Stimulated activated naive CD8-positive, alpha-beta T cell treated with anti-CD3 and anti-CD28 coated beads, Interleukin-15, Interleukin-2, amounts not matched to agents 100 ng/mL and 50 ng/mL, for 24 hours (primary cell): ENCODE results near the gene MAP4K2.

Experiments
- H3K27ac Mint-ChIP-seq: one replicate; pipeline ENCODE4 v1.8.0; 2021; ENCODE audit warnings: mild to moderate bottlenecking, mixed read lengths
- H3K27me3 Mint-ChIP-seq: one replicate; pipeline ENCODE4 v1.8.0; 2021; ENCODE audit warnings: mixed read lengths
- H3K36me3 Mint-ChIP-seq: one replicate; pipeline ENCODE4 v1.8.0; 2021; ENCODE audit warnings: low read depth, mixed read lengths
- H3K4me1 Mint-ChIP-seq: one replicate; pipeline ENCODE4 v1.8.0; 2021; ENCODE audit warnings: low read depth, mixed read lengths
- H3K4me3 Mint-ChIP-seq: one replicate; pipeline ENCODE4 v1.8.0; 2021; ENCODE audit warnings: mild to moderate bottlenecking, mixed read lengths
- H3K9me3 Mint-ChIP-seq: one replicate; pipeline ENCODE4 v1.8.0; 2021; ENCODE audit warnings: mixed read lengths

The MAP4K2 gene

DNA sequence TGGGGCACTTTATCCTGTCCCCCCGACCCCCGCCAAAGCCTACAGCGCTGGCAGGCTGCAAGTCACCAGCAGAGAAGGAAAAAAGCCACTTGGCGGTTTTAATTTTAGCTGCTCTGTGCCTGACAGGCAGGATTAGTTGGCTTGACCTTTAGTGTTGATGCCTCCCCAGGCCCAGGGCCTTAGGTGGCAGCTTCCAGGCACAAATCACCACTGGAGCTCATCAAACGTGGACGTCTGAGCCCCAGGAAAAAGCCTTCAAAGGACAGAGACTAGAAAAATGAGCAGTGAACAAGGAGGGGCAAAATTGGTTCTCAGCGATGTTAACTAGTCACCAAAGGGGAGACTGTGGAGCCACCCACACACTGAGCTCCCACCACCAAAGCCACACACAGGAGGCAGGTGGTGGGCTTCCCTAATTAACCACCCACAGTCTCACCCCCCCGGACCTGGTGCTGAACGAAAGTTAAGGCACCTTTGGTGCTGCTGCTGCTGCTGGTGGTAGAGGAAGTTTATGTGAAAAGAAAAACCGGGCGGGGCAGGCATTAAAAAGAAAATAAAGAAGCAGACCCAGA is 38.9 kb downstream of the MAP4K2 start:
- H3K36me3 Mint-ChIP-seq = peaks cover 62% of the 10 kb centered on the region
- H3K27ac Mint-ChIP-seq = peak overlapping the region; percentile 85
- no peaks in the 10 kb centered on the region for H3K9me3 Mint-ChIP-seq
- peaks cover 90% of the 10 kb centered on the region for H3K4me1 Mint-ChIP-seq
- H3K27me3 Mint-ChIP-seq = no peaks in the 10 kb centered on the region
- peak overlapping the region; percentile 71 for H3K4me3 Mint-ChIP-seq

DNA sequence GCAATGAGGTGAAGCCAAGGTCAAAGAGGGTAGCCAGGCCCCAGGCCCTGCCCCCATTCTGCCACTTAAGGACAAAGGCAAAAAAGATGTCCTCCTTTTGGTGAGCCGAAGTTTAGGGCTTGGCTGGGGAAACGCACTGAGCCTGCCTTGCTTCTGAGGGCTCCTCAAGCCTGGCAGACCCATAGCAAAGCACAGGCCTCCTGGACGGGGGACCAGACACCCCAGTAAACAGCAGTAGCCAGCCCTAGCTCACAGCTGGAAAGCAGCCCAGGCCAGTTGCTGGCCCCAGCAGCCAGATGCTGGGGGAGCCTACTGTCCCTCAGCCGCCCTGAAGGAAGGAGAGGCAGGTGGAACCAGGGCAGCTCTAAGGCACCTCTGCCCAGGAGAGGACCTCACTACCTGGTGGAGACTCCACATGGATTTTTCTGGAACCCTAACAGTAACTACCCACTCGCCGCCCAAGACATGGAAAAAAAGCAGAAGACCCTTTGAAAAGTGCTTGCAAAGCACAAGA is 39.4 kb downstream of the MAP4K2 start:
- Mint-ChIP-seq H3K4me3 (no peak overlapping the region), H3K36me3 (peaks cover 57% of the 10 kb centered on the region), H3K4me1 (peaks cover 85% of the 10 kb centered on the region), H3K27ac (peak overlapping the region; percentile 85), H3K9me3 (no peaks in the 10 kb centered on the region), H3K27me3 (no peaks in the 10 kb centered on the region)

DNA sequence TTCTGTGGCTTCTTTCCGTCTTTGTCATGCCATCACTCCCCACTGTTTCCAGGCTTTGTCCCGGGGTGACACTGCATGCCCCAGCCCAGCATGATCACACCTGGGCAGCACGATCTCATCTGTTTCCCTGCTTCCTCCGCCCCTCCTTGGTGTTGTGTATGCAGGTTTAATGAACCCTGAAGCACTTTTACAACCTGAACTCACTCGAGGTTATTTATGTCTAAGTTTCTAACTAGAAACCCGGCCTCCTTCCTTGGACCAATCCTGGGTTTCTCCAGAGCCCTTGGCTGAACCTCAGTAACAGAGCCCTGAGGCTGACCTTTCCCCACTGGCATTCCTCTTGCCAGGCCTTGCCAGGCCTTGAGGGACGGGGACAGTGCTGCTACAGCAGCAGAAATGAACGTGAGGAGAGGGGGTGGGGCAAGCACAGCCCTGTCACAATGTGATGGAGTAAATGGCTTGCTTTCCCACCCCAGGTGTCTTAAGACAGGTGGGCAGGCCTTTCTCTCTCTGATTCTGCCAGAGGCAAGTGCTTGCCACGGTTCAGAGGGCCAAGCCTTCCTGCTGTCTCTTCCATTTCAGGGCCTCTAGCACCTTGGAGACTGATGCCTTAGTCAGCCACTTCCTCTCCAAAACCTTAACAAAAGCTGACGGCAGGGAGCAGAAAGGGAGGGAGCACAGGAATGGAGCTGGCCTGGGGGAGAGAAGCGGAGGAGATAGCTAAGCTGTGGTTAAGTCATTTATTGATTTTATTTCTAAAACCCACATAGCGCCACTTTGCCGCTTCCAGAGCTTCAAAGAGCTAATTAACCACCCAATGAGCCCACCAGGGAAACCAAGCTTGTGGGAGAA is 40.1 kb downstream of the MAP4K2 start:
- Mint-ChIP-seq H3K36me3 (peaks cover 50% of the 10 kb centered on the region), H3K27me3 (no peaks in the 10 kb centered on the region), H3K27ac (peak overlapping the region; percentile 85), H3K9me3 (no peaks in the 10 kb centered on the region), H3K4me1 (peaks cover 78% of the 10 kb centered on the region), H3K4me3 (peak overlapping the region; percentile 1)

DNA sequence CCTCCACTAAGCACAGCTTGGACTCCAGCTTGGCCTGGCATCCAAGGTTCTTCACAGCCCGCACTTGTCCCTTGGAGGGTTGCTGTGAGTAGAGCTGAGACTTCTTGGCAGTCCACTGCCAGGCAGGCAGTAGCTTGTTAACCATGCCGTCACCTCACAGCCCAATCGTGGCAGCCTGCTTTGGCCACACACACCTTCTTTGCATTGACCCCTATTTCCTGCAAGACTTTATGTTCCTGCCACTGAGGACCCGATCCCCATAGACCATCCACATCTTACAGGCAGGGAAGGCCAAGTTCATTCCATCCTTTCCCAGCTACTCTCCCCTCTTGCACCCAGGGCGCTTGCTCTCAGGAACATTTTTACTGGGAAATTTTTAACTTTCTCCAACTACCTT is 40.7 kb downstream of the MAP4K2 start:
- Mint-ChIP-seq H3K27me3 (no peaks in the 10 kb centered on the region), H3K9me3 (no peaks in the 10 kb centered on the region), H3K4me1 (peaks cover 72% of the 10 kb centered on the region), H3K27ac (peak overlapping the region; percentile 85), H3K36me3 (peaks cover 45% of the 10 kb centered on the region), H3K4me3 (no peak overlapping the region)

DNA sequence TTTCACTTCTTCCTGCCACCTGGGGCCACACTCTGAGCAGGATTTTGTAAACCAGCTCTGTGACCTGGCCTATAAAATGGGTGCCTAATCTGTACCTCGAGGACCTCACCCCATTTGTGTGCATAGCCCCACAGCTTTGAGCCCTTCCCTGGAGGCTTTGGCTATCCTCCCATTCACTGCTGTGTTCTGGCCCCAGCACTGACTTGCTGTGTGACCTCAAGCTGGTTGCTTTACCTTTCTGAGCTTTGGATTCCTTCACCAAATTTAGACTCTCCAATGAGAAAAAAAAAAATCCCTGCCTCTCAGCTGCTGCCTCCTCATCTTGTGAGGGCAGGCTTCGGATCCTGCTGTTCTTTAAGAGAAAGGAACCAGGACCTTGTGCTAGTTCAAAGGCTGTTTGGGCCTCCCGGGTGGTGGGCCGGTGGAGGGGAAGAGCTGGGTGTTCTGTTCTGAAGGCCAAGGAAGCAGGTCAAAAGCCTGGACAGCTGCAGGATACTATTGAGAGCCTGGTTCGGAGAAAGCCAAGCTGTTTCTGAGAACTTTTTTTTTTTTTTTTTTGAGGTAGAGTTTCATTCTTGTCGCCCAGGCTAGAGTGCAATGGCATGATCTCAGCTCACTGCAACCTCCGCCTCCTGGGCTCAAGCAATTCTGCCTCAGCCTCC is 42.1 kb downstream of the MAP4K2 start:
- peaks cover 34% of the 10 kb centered on the region for H3K36me3 Mint-ChIP-seq
- H3K27ac Mint-ChIP-seq = peak overlapping the region; percentile 74
- no peak overlapping the region for H3K4me3 Mint-ChIP-seq
- no peaks in the 10 kb centered on the region for H3K9me3 Mint-ChIP-seq
- peaks cover 60% of the 10 kb centered on the region for H3K4me1 Mint-ChIP-seq
- no peaks in the 10 kb centered on the region for H3K27me3 Mint-ChIP-seq

DNA sequence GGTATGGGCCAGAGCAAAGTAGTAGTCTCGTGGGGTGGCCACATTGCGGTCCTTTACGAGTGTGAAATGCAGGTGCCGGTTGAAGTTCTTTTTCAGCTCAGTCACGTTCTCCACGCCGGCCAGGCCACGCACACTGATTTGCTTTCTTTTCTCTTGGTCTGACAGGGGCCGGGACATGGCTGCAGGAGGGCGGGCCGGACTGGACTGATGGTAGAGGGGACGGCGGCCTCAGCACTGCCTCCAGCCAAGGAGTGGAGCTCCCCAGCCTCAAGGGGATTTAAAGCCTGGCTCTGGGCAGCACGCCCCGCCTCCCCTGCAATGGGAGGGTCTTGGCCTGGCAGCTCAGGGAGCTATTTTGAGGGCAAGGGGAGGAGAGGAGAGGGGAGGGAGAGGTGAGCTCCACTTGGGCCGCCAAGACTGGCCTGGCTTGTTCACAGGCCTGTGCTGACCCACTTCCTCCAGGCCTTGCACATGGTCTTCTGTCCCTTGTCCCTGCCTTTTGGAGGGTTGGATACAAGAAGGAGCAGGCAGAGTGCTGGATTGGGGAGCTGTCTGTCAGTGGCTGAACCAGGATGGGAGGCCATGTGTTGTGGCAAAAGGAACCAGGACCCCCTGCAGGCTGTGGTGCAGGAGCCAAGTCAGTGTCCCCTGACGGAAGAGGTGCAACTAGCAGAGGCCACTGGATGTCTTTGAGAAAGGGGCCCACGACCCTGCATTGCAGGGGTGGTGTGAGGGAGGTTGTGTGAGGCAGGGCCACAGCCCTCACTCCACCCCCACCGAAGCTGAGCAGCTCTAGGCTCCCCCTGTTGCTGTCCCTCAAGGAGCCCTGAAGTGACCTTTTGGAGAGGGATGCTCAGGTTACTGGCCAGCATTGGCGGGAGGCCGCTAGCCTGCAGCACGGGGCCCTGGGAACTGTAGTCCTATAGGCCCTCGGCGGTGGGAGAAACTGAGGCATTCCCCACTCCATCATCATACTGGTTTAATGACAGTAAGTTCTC is 43.0 kb downstream of the MAP4K2 start, which contains the start of gene PYGM:
Gene PYGM, minus strand, starts transcription at position 253 of the 998 bp plus-strand sequence. Its CDS starts 76 bp downstream, at position 177.
- H3K4me3 Mint-ChIP-seq = no peak within 1 kb of the TSS
- H3K27me3 Mint-ChIP-seq = no peaks in the 10 kb centered on the region
- H3K27ac Mint-ChIP-seq = peak within 1 kb of the TSS; percentile 74
- no peaks in the 10 kb centered on the region for H3K9me3 Mint-ChIP-seq
- H3K4me1 Mint-ChIP-seq = peaks cover 52% of the 10 kb centered on the region
- peaks cover 27% of the 10 kb centered on the region for H3K36me3 Mint-ChIP-seq

DNA sequence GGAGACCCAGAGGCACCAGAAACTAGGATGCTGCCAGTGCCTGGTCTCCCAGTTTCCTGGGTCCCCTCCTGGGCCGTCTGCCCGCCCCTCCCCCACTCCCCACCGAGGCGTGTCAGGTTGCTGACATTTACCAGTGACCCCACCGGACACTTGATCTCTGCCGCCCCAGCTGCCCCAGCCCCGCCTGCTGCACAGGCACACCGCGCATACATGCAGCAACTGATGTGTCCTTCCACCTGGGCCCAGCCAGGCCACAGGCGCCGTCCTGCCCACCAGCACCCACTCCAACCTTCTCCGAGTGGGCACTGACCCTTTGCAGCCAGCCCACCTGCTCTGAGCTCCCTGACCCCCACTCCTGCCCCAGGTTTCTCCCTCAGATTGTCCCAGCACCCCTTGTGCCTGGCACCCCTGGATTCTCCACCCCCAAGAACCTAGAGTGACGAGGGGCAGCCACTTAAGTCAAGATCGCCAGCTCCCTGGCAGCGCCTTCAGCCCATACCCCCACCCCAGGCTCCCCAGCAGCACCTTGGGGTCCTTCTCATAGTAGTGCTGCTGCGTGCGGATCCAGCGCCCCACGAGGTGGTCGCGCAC is 43.8 kb downstream of the MAP4K2 start:
- Mint-ChIP-seq H3K27me3 (no peaks in the 10 kb centered on the region), H3K9me3 (no peaks in the 10 kb centered on the region), H3K4me3 (no peak overlapping the region), H3K27ac (no peak overlapping the region), H3K4me1 (peaks cover 44% of the 10 kb centered on the region), H3K36me3 (peaks cover 19% of the 10 kb centered on the region)

DNA sequence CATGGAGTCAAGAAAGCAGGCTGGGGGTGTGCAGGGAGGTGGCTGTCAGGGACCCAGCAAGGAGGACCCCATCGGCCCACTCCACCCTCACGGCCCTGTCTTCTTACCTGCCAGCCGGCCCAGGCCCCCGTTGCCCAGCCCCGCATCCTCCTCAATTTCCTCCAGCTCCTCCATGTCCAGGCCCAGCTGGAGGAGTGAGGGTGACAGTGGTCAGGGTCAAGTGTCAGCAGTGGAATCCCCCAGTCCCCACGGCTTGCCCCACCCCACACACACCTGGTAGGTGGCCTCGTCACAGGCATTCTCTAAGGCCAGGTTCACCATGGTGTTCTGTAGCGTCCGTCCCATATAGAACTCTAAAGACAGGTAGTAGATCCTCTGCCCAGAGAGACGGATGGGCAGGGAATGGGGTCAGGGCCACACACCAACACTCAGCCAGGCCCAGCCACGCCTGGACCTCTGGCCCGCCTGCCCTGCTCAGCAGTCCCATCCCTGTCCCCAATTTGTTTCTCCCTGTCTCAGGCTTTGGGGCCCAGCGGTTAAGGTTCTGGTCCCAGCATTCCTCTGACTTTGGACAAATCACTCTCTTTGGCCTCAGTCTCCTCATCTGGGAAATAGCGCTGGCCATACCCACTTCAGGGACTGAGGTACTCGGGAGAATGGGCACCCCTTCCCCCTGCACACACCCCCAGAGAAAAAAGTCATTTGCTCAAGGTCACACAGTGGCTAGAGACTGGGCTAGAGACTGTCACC is 44.5 kb downstream of the MAP4K2 start:
- H3K27ac Mint-ChIP-seq = no peak overlapping the region
- H3K36me3 Mint-ChIP-seq = peaks cover 12% of the 10 kb centered on the region
- no peak overlapping the region for H3K4me3 Mint-ChIP-seq
- peaks cover 37% of the 10 kb centered on the region for H3K4me1 Mint-ChIP-seq
- no peaks in the 10 kb centered on the region for H3K9me3 Mint-ChIP-seq
- no peaks in the 10 kb centered on the region for H3K27me3 Mint-ChIP-seq

DNA sequence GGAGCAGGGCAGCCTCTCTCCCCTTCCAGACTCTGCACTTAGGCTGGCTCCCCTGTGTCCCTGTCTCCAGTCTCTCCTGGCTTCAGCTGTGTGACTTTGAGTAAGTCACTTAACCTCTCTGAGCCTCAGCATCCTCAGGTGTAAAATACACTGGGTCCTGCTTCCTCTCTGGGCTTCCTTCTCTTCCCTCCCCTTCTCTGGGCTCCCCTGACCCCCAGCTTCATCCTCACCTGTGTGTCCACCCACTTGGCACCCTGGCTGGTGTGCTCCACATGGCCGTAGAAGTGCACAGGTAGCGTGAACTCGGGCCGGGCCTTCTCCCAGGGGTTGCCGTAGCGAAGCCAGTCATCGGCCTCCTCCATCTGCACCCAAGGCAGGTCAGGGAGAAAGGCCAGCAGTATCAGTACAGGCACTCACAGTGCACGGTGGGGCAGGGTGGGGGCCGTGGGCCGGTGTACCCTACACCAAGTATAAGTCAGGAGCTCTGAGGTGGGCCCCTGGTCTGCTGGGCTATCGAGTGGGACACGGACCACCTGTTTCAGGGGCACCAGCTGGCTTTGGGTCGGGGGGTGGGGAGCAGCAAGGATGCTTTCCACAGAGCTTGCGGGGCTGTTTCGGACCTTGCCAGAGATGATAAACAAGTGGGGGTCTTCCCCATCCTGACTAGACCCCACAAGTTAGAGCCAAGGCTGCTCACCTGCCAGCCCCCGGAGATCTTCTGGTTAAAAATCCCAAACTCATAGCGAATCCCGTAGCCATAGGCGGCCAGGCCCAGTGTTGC is 45.3 kb downstream of the MAP4K2 start:
- H3K27me3 Mint-ChIP-seq = no peaks in the 10 kb centered on the region
- H3K9me3 Mint-ChIP-seq = no peaks in the 10 kb centered on the region
- H3K36me3 Mint-ChIP-seq = peaks cover 7% of the 10 kb centered on the region
- no peak overlapping the region for H3K4me3 Mint-ChIP-seq
- no peak overlapping the region for H3K27ac Mint-ChIP-seq
- H3K4me1 Mint-ChIP-seq = peaks cover 29% of the 10 kb centered on the region

DNA sequence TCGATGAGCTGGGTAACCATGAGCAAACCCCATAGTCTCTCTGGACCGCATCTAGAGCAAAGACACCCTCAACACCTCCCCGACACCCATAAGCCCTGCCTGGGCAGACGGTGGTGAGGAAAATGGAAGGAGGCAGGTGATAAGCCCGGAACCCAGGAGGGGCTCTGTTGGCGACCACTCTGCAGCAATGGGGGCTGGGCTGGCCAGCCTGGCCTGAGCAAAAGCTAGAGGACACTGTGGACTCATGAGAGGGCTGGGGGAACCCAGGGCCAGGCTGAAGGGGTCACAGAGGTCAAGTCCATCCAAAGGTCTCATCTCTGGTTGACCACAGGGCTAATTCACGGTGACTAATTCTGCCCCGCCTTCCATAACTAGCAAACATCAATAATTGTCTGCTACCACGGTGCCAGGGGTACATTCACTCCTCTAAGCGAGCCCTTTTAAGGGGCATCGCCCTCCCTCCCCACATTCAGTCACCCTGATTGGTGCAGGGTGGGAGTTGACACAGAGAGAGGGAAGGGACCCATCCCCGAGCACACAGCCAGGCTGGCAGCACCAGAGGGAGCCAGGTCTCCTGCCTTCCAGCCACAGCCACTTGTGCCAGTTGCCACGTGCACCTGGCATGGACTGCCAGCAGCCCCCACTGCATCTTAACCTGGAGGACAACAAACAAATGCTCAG is 47.2 kb downstream of the MAP4K2 start:
- no peaks in the 10 kb centered on the region for H3K27me3 Mint-ChIP-seq
- H3K36me3 Mint-ChIP-seq = peaks cover 4% of the 10 kb centered on the region
- H3K9me3 Mint-ChIP-seq = no peaks in the 10 kb centered on the region
- no peak overlapping the region for H3K4me3 Mint-ChIP-seq
- H3K4me1 Mint-ChIP-seq = peaks cover 14% of the 10 kb centered on the region
- no peak overlapping the region for H3K27ac Mint-ChIP-seq

DNA sequence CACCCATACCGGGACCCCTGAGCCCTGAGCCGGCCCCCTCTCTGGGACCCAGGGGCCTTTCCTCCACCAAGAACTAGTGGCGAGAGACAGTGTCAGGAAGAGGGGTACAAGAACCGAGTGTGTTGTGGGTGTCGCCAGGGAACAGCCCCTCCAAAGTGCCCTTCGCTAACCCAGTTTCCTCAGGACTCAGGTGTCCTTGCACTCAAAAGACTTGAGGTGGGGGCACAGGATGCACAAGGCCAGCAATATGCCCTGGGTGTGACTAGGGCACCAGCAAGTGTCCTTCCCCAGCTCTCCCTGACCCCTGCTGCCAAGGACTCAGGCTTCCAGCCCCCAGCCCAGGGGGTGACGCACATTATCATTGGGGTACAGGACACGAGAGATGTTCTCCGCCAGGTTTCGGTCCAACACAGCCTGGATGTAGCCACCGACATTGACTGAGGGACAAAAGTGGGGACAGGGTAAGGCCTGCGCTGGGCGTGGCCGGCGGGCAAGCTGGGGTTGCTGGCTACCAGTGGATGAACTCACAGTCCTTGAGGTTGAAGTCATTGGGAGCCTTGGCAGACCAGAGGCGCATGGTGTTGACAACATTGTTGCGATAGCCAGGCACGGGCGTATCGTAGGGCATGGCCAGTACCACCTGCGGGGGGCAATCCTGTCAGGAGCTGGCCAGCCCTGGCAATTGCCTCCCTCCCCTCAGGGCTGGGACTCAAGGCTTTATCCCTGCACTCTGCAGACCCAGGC is 47.9 kb downstream of the MAP4K2 start:
- H3K27ac Mint-ChIP-seq = no peak overlapping the region
- peaks cover 6% of the 10 kb centered on the region for H3K36me3 Mint-ChIP-seq
- H3K4me1 Mint-ChIP-seq = peaks cover 14% of the 10 kb centered on the region
- no peaks in the 10 kb centered on the region for H3K27me3 Mint-ChIP-seq
- no peak overlapping the region for H3K4me3 Mint-ChIP-seq
- no peaks in the 10 kb centered on the region for H3K9me3 Mint-ChIP-seq
